ENCODE results near the gene SLCO3A1.

SLCO3A1 gene

GRCh38 chr15:92100751-92101150 is 247.2 kb downstream of the SLCO3A1 start:
- H3K4me3 ChIP-seq (replicated peaks; ENCODE audit: insufficient read depth, low read length) = no peak overlapping the region
- DNase-seq (ENCODE audit: low read depth in 1 of 2, low spot score in 1 of 2) = no peak
- H3K27ac ChIP-seq (replicated peaks) = no peak overlapping the region
- TF ChIP-seq POLR2AphosphoS5 (IDR thresholded peaks at IDR 0.05; ENCODE audit: low read depth) (no peak), GABPA (IDR thresholded peaks at IDR 0.05; ENCODE audit: low read depth) (no peak), REST (IDR thresholded peaks at IDR 0.05; ENCODE audit: insufficient replicate concordance, low read depth) (no peak), SPI1 (IDR thresholded peaks at IDR 0.05; ENCODE audit: borderline replicate concordance, low read depth) (no peak), CTCF (IDR thresholded peaks at IDR 0.05; ENCODE audit: insufficient read depth, low read length) (no peak)
- H3K27me3 ChIP-seq (ENCODE audit: insufficient read depth, poor library complexity, severe bottlenecking) = no peaks in the 10 kb centered on the region

GRCh38 chr15:92101708-92102394 is 248.3 kb downstream of the SLCO3A1 start:
- no peak for TF ChIP-seq SPI1 (IDR thresholded peaks at IDR 0.05; ENCODE audit: borderline replicate concordance, low read depth)
- TF ChIP-seq REST (IDR thresholded peaks at IDR 0.05; ENCODE audit: insufficient replicate concordance, low read depth) = no peak
- no peak for TF ChIP-seq GABPA (IDR thresholded peaks at IDR 0.05; ENCODE audit: low read depth)
- no peak for TF ChIP-seq POLR2AphosphoS5 (IDR thresholded peaks at IDR 0.05; ENCODE audit: low read depth)
- no peak for TF ChIP-seq CTCF (IDR thresholded peaks at IDR 0.05; ENCODE audit: insufficient read depth, low read length)
- no peaks in the 10 kb centered on the region for H3K27me3 ChIP-seq (ENCODE audit: insufficient read depth, poor library complexity, severe bottlenecking)
- no peak overlapping the region for H3K27ac ChIP-seq (replicated peaks)
- DNase-seq (ENCODE audit: low read depth in 1 of 2, low spot score in 1 of 2) = no peak
- no peak overlapping the region for H3K4me3 ChIP-seq (replicated peaks; ENCODE audit: insufficient read depth, low read length)

GRCh38 chr15:92102395-92102755 is 248.9 kb downstream of the SLCO3A1 start:
- H3K4me3 ChIP-seq (replicated peaks; ENCODE audit: insufficient read depth, low read length) = no peak overlapping the region
- H3K27ac ChIP-seq (replicated peaks) = no peak overlapping the region
- no peaks in the 10 kb centered on the region for H3K27me3 ChIP-seq (ENCODE audit: insufficient read depth, poor library complexity, severe bottlenecking)
- no peak for DNase-seq (ENCODE audit: low read depth in 1 of 2, low spot score in 1 of 2)
- TF ChIP-seq CTCF (IDR thresholded peaks at IDR 0.05; ENCODE audit: insufficient read depth, low read length) (no peak), GABPA (IDR thresholded peaks at IDR 0.05; ENCODE audit: low read depth) (no peak), POLR2AphosphoS5 (IDR thresholded peaks at IDR 0.05; ENCODE audit: low read depth) (no peak), SPI1 (IDR thresholded peaks at IDR 0.05; ENCODE audit: borderline replicate concordance, low read depth) (no peak)

GRCh38 chr15:92104072-92104471 is 250.6 kb downstream of the SLCO3A1 start:
- no peak for DNase-seq (ENCODE audit: low read depth in 1 of 2, low spot score in 1 of 2)
- Histone ChIP-seq H3K4me3 (replicated peaks; ENCODE audit: insufficient read depth, low read length) (no peak overlapping the region), H3K27me3 (ENCODE audit: insufficient read depth, poor library complexity, severe bottlenecking) (no peaks in the 10 kb centered on the region), H3K27ac (replicated peaks) (no peak overlapping the region)
- TF ChIP-seq SPI1 (IDR thresholded peaks at IDR 0.05; ENCODE audit: borderline replicate concordance, low read depth) (no peak), POLR2AphosphoS5 (IDR thresholded peaks at IDR 0.05; ENCODE audit: low read depth) (no peak), REST (IDR thresholded peaks at IDR 0.05; ENCODE audit: insufficient replicate concordance, low read depth) (no peak), CTCF (IDR thresholded peaks at IDR 0.05; ENCODE audit: insufficient read depth, low read length) (no peak), GABPA (IDR thresholded peaks at IDR 0.05; ENCODE audit: low read depth) (no peak)

All from HL-60 (cell line).